Measurements from ENCODE around the gene PTPN3.

Gene PTPN3

GRCh38 chr9:109453210-109453842 lies 44.8 kb downstream of the PTPN3 start:
- no peak overlapping the region for H3K9ac ChIP-seq

DNA sequence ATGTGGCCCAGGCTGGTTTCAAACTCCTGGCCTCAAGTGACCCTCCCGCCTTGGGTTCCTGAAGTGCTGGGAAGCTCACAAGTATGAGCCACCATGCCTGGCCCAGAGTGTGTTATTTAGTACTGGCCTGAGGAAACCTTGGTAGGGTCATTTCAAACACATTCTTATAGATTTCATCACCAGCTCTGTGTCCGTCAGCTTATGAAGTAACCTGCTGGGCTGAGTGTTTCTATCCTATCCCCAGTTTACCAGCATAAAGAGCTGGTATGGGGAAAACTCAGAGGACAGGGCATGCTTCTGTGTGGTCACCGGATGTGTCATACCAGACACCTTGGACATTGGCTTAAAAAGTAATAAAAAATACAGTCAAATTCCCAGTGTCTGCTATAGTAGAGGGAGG lies 45.3 kb downstream of the PTPN3 start:
- H3K9ac ChIP-seq = no peak overlapping the region
- H3K4me2 ChIP-seq = no peak overlapping the region
- H2AFZ ChIP-seq (ENCODE audit: low read depth) = no peak overlapping the region
- H3K27me3 ChIP-seq (ENCODE audit: insufficient read depth, low read depth) = no peaks in the 10 kb centered on the region
- no peaks in the 10 kb centered on the region for H3K36me3 ChIP-seq (ENCODE audit: insufficient read depth)
- no peaks in the 10 kb centered on the region for H4K20me1 ChIP-seq (ENCODE audit: insufficient read depth)
- H3K4me3 ChIP-seq (IDR thresholded peaks at IDR 0.05; ENCODE audit: insufficient read depth, low read depth, low read length) = no peak overlapping the region
- no peaks in the 10 kb centered on the region for H3K79me2 ChIP-seq (ENCODE audit: insufficient read depth, low read depth)
- H3K4me1 ChIP-seq (ENCODE audit: low read depth, poor library complexity, severe bottlenecking) = no peaks in the 10 kb centered on the region
- TF ChIP-seq, protein P1, sequence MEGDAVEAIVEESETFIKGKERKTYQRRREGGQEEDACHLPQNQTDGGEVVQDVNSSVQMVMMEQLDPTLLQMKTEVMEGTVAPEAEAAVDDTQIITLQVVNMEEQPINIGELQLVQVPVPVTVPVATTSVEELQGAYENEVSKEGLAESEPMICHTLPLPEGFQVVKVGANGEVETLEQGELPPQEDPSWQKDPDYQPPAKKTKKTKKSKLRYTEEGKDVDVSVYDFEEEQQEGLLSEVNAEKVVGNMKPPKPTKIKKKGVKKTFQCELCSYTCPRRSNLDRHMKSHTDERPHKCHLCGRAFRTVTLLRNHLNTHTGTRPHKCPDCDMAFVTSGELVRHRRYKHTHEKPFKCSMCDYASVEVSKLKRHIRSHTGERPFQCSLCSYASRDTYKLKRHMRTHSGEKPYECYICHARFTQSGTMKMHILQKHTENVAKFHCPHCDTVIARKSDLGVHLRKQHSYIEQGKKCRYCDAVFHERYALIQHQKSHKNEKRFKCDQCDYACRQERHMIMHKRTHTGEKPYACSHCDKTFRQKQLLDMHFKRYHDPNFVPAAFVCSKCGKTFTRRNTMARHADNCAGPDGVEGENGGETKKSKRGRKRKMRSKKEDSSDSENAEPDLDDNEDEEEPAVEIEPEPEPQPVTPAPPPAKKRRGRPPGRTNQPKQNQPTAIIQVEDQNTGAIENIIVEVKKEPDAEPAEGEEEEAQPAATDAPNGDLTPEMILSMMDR (conservative IDR thresholded peaks at IDR 0.05; ENCODE audit: low read depth, low read length) = no peak
- no peak overlapping the region for H3K27ac ChIP-seq

More at GRCh38 chr9:109453210-109453842, 44.8 kb downstream of the PTPN3 start:
- no peaks in the 10 kb centered on the region for H3K36me3 ChIP-seq (ENCODE audit: insufficient read depth)
- no peaks in the 10 kb centered on the region for H3K27me3 ChIP-seq (ENCODE audit: insufficient read depth, low read depth)
- no peak overlapping the region for H3K27ac ChIP-seq
- TF ChIP-seq, protein P1 (conservative IDR thresholded peaks at IDR 0.05; ENCODE audit: low read depth, low read length) = no peak
- H3K4me3 ChIP-seq (IDR thresholded peaks at IDR 0.05; ENCODE audit: insufficient read depth, low read depth, low read length) = no peak overlapping the region
- H3K4me1 ChIP-seq (ENCODE audit: low read depth, poor library complexity, severe bottlenecking) = no peaks in the 10 kb centered on the region
- no peaks in the 10 kb centered on the region for H3K79me2 ChIP-seq (ENCODE audit: insufficient read depth, low read depth)
- H4K20me1 ChIP-seq (ENCODE audit: insufficient read depth) = no peaks in the 10 kb centered on the region
- no peak overlapping the region for H2AFZ ChIP-seq (ENCODE audit: low read depth)
- H3K4me2 ChIP-seq = no peak overlapping the region

GRCh38 chr9:109451311-109452025 lies 46.6 kb downstream of the PTPN3 start:
- Histone ChIP-seq H2AFZ (ENCODE audit: low read depth) (no peak overlapping the region), H3K4me3 (IDR thresholded peaks at IDR 0.05; ENCODE audit: insufficient read depth, low read depth, low read length) (no peak overlapping the region), H3K27ac (no peak overlapping the region), H3K4me2 (no peak overlapping the region), H3K36me3 (ENCODE audit: insufficient read depth) (no peaks in the 10 kb centered on the region), H3K79me2 (ENCODE audit: insufficient read depth, low read depth) (no peaks in the 10 kb centered on the region), H4K20me1 (ENCODE audit: insufficient read depth) (no peaks in the 10 kb centered on the region), H3K9ac (no peak overlapping the region), H3K27me3 (ENCODE audit: insufficient read depth, low read depth) (no peaks in the 10 kb centered on the region), H3K4me1 (ENCODE audit: low read depth, poor library complexity, severe bottlenecking) (no peaks in the 10 kb centered on the region)
- TF ChIP-seq, protein P1 (conservative IDR thresholded peaks at IDR 0.05; ENCODE audit: low read depth, low read length) = no peak

- no peaks in the 10 kb centered on the region for H3K4me1 ChIP-seq (ENCODE audit: low read depth, poor library complexity, severe bottlenecking)
- no peaks in the 10 kb centered on the region for H4K20me1 ChIP-seq (ENCODE audit: insufficient read depth)
- TF ChIP-seq, protein P1 (conservative IDR thresholded peaks at IDR 0.05; ENCODE audit: low read depth, low read length) = no peak
- H3K4me2 ChIP-seq = no peak overlapping the region
- no peak overlapping the region for H3K9ac ChIP-seq
- no peaks in the 10 kb centered on the region for H3K36me3 ChIP-seq (ENCODE audit: insufficient read depth)
- H3K27ac ChIP-seq = no peak overlapping the region
- no peak overlapping the region for H3K4me3 ChIP-seq (IDR thresholded peaks at IDR 0.05; ENCODE audit: insufficient read depth, low read depth, low read length)
- H3K79me2 ChIP-seq (ENCODE audit: insufficient read depth, low read depth) = no peaks in the 10 kb centered on the region
- H2AFZ ChIP-seq (ENCODE audit: low read depth) = no peak overlapping the region
- no peaks in the 10 kb centered on the region for H3K27me3 ChIP-seq (ENCODE audit: insufficient read depth, low read depth)
These were observed 47.8 kb downstream of the PTPN3 start for GRCh38 chr9:109450346-109450745.
